Activated CD4-positive, alpha-beta T cell treated with anti-CD3 and anti-CD28 coated beads for 36 hours (primary cell): Measurements from ENCODE around the gene CARMIL1. TPM values are rescaled to one million over a fixed set of nuclear protein-coding genes. Genes with fewer than 3 reads are reported as not detected.

Experiments
- ATAC-seq: fragments of 200-7000 bp; cut with Tn5 transposase; one replicate; pipeline ENCODE4 v1.10.0; 2021; ENCODE audit warnings: mild to moderate bottlenecking, moderate library complexity
- CTCF ChIA-PET: fragments of 350-600 bp; sonication (Branson Sonifier 250); formaldehyde crosslinking; loops from one replicate; lab custom pipeline; 2021; ENCODE audit warnings: antibody characterized with exemption; lab: Charles Lee
- POLR2A ChIA-PET: fragments of 350-600 bp; sonication (Branson Sonifier 250); formaldehyde crosslinking; loops from one replicate; lab custom pipeline; 2021; ENCODE audit warnings: antibody characterized with exemption, inconsistent platforms; lab: Charles Lee
- DNase-seq: peaks from one replicate; pipeline ENCODE4 v3.0.0-alpha.2; 2020
- H3K27ac Mint-ChIP-seq: one replicate; pipeline ENCODE4 v1.8.0; 2021; ENCODE audit warnings: mixed read lengths
- H3K27me3 Mint-ChIP-seq: one replicate; pipeline ENCODE4 v1.8.0; 2021; ENCODE audit warnings: mixed read lengths
- H3K36me3 Mint-ChIP-seq: one replicate; pipeline ENCODE4 v1.8.0; 2021; ENCODE audit warnings: low read depth, mixed read lengths
- H3K4me1 Mint-ChIP-seq: one replicate; pipeline ENCODE4 v1.8.0; 2021; ENCODE audit warnings: mixed read lengths
- H3K4me3 Mint-ChIP-seq: one replicate; pipeline ENCODE4 v1.8.0; 2021; ENCODE audit warnings: mild to moderate bottlenecking, moderate library complexity, mixed read lengths
- H3K9me3 Mint-ChIP-seq: one replicate; pipeline ENCODE4 v1.8.0; 2021; ENCODE audit warnings: low read depth, mixed read lengths
- intact Hi-C, 2 experiments: fragments of 100-400 bp; cut with DNase I in 1 of 2; cut with micrococcal nuclease in 1 of 2; formaldehyde crosslinking; loops; one replicate each; pipeline versions ENCODE4 v1.14.2 to v1.15.1; 2022 to 2024; cut with DNase I, micrococcal nuclease
- total RNA-seq, 2 experiments: library from RNA; stranded (reverse); gene quantifications; one replicate each; pipeline ENCODE4 v1.2.3, GENCODE V29; 2021

Gene CARMIL1
- total RNA-seq, 2 experiments from 2014 or later = 4.5 to 4.9 TPM

GRCh38 chr6:25542984-25543910 is 264.1 kb downstream of the CARMIL1 start:
- CTCF ChIA-PET = interaction anchor here (0.6 to 2.8 kb wide), 6 partner anchors 9 to 53 kb away, joined by 3 to 13 read pairs (median 4); no protein-coding TSS in a partner anchor
- intact Hi-C loops = no loop called here
- Mint-ChIP-seq H3K27me3 (no peaks in the 10 kb centered on the region), H3K4me1 (no peaks in the 10 kb centered on the region), H3K27ac (no peak overlapping the region), H3K36me3 (peaks cover 12% of the 10 kb centered on the region), H3K9me3 (no peaks in the 10 kb centered on the region), H3K4me3 (no peak overlapping the region)
- POLR2A ChIA-PET = no interaction called here
- ATAC-seq (no peak), DNase-seq (no peak)

GRCh38 chr6:25544833-25545232 is 265.7 kb downstream of the CARMIL1 start:
- Mint-ChIP-seq H3K4me1 (no peaks in the 10 kb centered on the region), H3K9me3 (no peaks in the 10 kb centered on the region), H3K4me3 (no peak overlapping the region), H3K36me3 (peaks cover 7% of the 10 kb centered on the region), H3K27ac (no peak overlapping the region), H3K27me3 (no peaks in the 10 kb centered on the region)
- ATAC-seq (no peak), DNase-seq (no peak)
- ChIA-PET POLR2A (no interaction called here), CTCF (interaction anchor here (0.7 to 2.8 kb wide), 4 partner anchors 12 to 1231 kb away, joined by 3 to 13 read pairs (median 3); no protein-coding TSS in a partner anchor)
- intact Hi-C loops = no loop called here

DNA sequence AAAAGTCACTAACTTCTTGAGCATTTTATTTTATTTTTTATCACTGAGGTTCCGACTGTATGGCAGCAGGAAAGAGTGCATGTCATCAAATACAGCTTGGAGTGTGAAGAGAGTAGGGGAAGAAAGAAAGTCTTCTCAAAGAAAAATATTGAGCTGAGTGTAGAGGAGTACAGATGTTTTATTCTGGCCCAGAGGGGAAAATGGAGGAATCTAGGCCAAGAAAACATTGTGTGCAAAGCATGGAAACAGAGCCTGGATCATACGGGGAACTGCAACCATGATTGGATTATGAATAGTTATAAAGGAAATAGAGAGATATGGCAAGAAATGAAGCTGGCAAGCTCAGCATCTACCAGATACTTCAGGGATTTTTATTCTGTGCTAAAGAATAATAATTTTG is 268.6 kb downstream of the CARMIL1 start:
- DNase-seq = no peak
- POLR2A ChIA-PET = no interaction called here
- intact Hi-C loops = no loop called here
- CTCF ChIA-PET = interaction anchor here (0.6 to 2.3 kb wide), 4 partner anchors 9 to 1935 kb away, joined by 3 to 15 read pairs (median 4); no protein-coding TSS in a partner anchor
- no peaks in the 10 kb centered on the region for H3K9me3 Mint-ChIP-seq
- no peak overlapping the region for H3K4me3 Mint-ChIP-seq
- H3K27ac Mint-ChIP-seq = no peak overlapping the region
- no peaks in the 10 kb centered on the region for H3K4me1 Mint-ChIP-seq
- no peak for ATAC-seq
- no peaks in the 10 kb centered on the region for H3K27me3 Mint-ChIP-seq
- H3K36me3 Mint-ChIP-seq = no peaks in the 10 kb centered on the region

GRCh38 chr6:25548451-25548850 is 269.3 kb downstream of the CARMIL1 start:
- intact Hi-C loops = no loop called here
- H3K36me3 Mint-ChIP-seq = no peaks in the 10 kb centered on the region
- CTCF ChIA-PET = interaction anchor here (0.5 to 2.3 kb wide), 4 partner anchors 8 to 283 kb away, joined by 3 to 15 read pairs (median 4); no protein-coding TSS in a partner anchor
- DNase-seq (no peak), ATAC-seq (no peak)
- H3K9me3 Mint-ChIP-seq = no peaks in the 10 kb centered on the region
- no peaks in the 10 kb centered on the region for H3K4me1 Mint-ChIP-seq
- H3K27ac Mint-ChIP-seq = no peak overlapping the region
- H3K27me3 Mint-ChIP-seq = no peaks in the 10 kb centered on the region
- H3K4me3 Mint-ChIP-seq = no peak overlapping the region
- POLR2A ChIA-PET = no interaction called here

DNA sequence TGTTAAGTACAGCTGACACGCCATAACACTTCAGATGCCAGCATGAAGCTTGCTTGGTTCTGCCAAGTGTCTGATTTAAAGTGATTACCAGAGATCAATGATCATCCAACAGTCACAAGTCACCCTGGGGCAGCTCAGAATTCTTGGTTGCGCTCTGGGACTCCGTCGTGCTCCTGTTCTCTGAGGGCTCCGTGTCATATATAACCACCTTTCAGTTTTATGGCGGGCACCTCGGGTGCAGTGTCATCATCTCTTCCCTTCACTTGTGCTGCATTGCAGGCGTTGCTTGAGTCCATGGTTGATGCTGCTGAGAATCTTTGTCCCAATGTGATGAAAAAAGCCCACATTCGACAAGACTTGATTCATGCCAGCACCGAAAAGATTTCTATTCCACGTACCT is 271.5 kb downstream of the CARMIL1 start:
- POLR2A ChIA-PET = no interaction called here
- H3K27ac Mint-ChIP-seq = no peak overlapping the region

DNA sequence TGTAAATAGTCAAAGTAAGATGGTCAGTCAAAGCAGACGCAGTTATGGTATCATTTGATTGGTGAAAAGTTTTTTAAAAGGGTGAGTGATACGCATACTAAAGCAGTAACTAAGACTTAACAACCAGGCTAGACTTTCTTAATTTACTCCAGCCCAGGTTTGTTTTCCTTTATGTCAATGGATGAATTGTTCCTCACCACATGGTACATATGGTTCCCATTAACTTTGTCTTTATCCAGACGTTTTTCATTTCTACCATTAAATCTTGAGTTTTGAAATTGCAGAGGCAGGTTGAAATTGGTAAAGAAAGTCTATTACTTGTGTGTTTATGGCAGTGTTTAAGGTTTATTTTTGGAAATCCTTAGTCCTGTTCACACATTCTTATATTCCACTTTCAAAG is 274.3 kb downstream of the CARMIL1 start:
- H3K27me3 Mint-ChIP-seq = no peaks in the 10 kb centered on the region
- ATAC-seq (no peak), DNase-seq (no peak)
- intact Hi-C loops = no loop called here
- no peak overlapping the region for H3K4me3 Mint-ChIP-seq
- H3K27ac Mint-ChIP-seq = no peak overlapping the region
- H3K36me3 Mint-ChIP-seq = no peaks in the 10 kb centered on the region
- H3K4me1 Mint-ChIP-seq = peaks cover 2% of the 10 kb centered on the region
- H3K9me3 Mint-ChIP-seq = no peaks in the 10 kb centered on the region
- POLR2A ChIA-PET = no interaction called here
- CTCF ChIA-PET = interaction anchor here (1.1 to 6.9 kb wide), 3 partner anchors 288 to 330 kb away, joined by 5 to 45 read pairs (median 43); no protein-coding TSS in a partner anchor

More for the DNA sequence above, 271.5 kb downstream of the CARMIL1 start:
- H3K27me3 Mint-ChIP-seq = no peaks in the 10 kb centered on the region
- no peaks in the 10 kb centered on the region for H3K36me3 Mint-ChIP-seq
- H3K4me1 Mint-ChIP-seq = no peaks in the 10 kb centered on the region
- no peak for DNase-seq
- ATAC-seq = no peak
- intact Hi-C loops = no loop called here
- CTCF ChIA-PET = interaction anchor here (0.5 to 2.6 kb wide), 3 partner anchors 16 to 285 kb away, joined by 4 to 12 read pairs (median 4); no protein-coding TSS in a partner anchor
- no peak overlapping the region for H3K4me3 Mint-ChIP-seq
- H3K9me3 Mint-ChIP-seq = no peaks in the 10 kb centered on the region

- H3K4me1 Mint-ChIP-seq = peaks cover 2% of the 10 kb centered on the region
- DNase-seq (no peak), ATAC-seq (no peak)
- H3K36me3 Mint-ChIP-seq = no peaks in the 10 kb centered on the region
- no peaks in the 10 kb centered on the region for H3K27me3 Mint-ChIP-seq
- H3K27ac Mint-ChIP-seq = no peak overlapping the region
- ChIA-PET POLR2A (no interaction called here), CTCF (interaction anchor here (0.7 to 6.9 kb wide), 13 partner anchors 10 to 824 kb away, joined by 3 to 45 read pairs (median 3); partner anchors contain the start of gene CARMIL1)
- intact Hi-C loops = no loop called here
- no peak overlapping the region for H3K4me3 Mint-ChIP-seq
- no peaks in the 10 kb centered on the region for H3K9me3 Mint-ChIP-seq
Measured at GRCh38 chr6:25555188-25555587, 276.0 kb downstream of the CARMIL1 start.

DNA sequence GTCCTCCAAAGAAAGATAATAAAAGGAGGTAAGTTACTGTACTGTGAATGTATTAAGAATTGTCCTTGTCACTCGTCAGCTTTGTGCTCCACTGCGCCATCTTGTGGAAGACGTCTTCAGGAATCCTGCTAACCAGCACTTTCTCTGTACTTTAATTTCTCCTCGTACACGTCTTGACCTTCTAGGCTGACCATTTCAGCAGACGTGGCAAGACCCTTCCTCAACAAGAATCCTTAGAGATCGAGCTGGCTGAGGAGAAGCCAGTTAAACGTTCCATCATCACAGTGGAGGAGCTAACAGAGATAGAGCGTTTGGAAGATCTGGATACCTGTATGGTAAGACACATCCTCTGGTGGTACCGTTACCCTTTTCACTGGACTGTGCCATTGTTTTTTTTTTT is 277.3 kb downstream of the CARMIL1 start:
- ATAC-seq (peak; percentile 66), DNase-seq (peak; percentile 90)
- H3K27ac Mint-ChIP-seq = no peak overlapping the region
- intact Hi-C loops = loop anchor here (1.0 to 2.0 kb wide), 5 partner anchors 46 to 386 kb away; no protein-coding TSS in a partner anchor
- no peaks in the 10 kb centered on the region for H3K9me3 Mint-ChIP-seq
- no peaks in the 10 kb centered on the region for H3K36me3 Mint-ChIP-seq
- H3K4me1 Mint-ChIP-seq = peaks cover 2% of the 10 kb centered on the region
- H3K4me3 Mint-ChIP-seq = no peak overlapping the region
- ChIA-PET CTCF (interaction anchor here (0.7 to 6.9 kb wide), 31 partner anchors 8 to 355 kb away, joined by 3 to 45 read pairs (median 4); no protein-coding TSS in a partner anchor), POLR2A (interaction anchor here (0.6 kb wide), 1 partner anchor 20 kb away, joined by 12 read pairs; no protein-coding TSS in a partner anchor)
- H3K27me3 Mint-ChIP-seq = no peaks in the 10 kb centered on the region

- ChIA-PET POLR2A (no interaction called here), CTCF (interaction anchor here (0.7 to 6.9 kb wide), 6 partner anchors 8 to 335 kb away, joined by 3 to 45 read pairs (median 7); no protein-coding TSS in a partner anchor)
- intact Hi-C loops = no loop called here
- no peaks in the 10 kb centered on the region for H3K9me3 Mint-ChIP-seq
- H3K4me3 Mint-ChIP-seq = no peak overlapping the region
- DNase-seq (no peak), ATAC-seq (no peak)
- H3K27ac Mint-ChIP-seq = no peak overlapping the region
- H3K4me1 Mint-ChIP-seq = peaks cover 2% of the 10 kb centered on the region
- H3K36me3 Mint-ChIP-seq = no peaks in the 10 kb centered on the region
- no peaks in the 10 kb centered on the region for H3K27me3 Mint-ChIP-seq
Measured at GRCh38 chr6:25558155-25558817, 279.1 kb downstream of the CARMIL1 start.

GRCh38 chr6:25560865-25561264 is 281.7 kb downstream of the CARMIL1 start:
- Mint-ChIP-seq H3K4me3 (no peak overlapping the region), H3K27me3 (no peaks in the 10 kb centered on the region), H3K4me1 (peaks cover 2% of the 10 kb centered on the region), H3K27ac (no peak overlapping the region), H3K36me3 (no peaks in the 10 kb centered on the region), H3K9me3 (no peaks in the 10 kb centered on the region)
- DNase-seq = no peak
- intact Hi-C loops = no loop called here
- POLR2A ChIA-PET = no interaction called here
- ATAC-seq = no peak
- CTCF ChIA-PET = no interaction called here

DNA sequence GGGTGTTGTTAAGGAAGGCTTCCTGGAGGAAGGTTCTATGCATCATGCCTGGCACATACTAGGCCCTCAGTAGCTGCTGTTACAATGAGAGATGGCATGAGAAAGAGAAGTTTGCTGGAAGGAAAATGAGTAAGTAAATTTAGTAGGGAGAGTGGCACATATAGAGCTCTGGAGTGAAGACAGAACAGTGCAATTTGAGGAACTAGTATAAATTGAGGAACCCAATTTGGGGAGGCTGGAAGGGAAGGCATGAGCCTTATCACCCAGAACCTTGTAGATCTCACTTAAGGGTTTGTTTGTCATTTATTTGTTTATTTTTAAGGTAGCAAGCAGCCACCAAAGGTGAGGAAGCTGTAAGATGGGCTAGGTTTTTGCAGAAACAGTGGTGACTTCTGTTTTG is 285.8 kb downstream of the CARMIL1 start:
- Mint-ChIP-seq H3K9me3 (no peaks in the 10 kb centered on the region), H3K4me1 (no peaks in the 10 kb centered on the region), H3K27me3 (no peaks in the 10 kb centered on the region), H3K4me3 (no peak overlapping the region), H3K36me3 (no peaks in the 10 kb centered on the region), H3K27ac (no peak overlapping the region)
- ATAC-seq = no peak
- ChIA-PET CTCF (interaction anchor here (1.0 to 1.3 kb wide), 3 partner anchors 9 to 43 kb away, joined by 3 to 4 read pairs (median 4); no protein-coding TSS in a partner anchor), POLR2A (interaction anchor here (0.6 kb wide), 1 partner anchor 363 kb away, joined by 3 read pairs; no protein-coding TSS in a partner anchor)
- intact Hi-C loops = no loop called here
- no peak for DNase-seq
